Measurements from ENCODE around the gene ADIPOR1. TPM values are rescaled to one million over a fixed set of nuclear protein-coding genes. Genes with fewer than 3 reads are reported as not detected.

The ADIPOR1 gene
- total and polyA plus RNA-seq, 9 donors, result 39.7 to 119 (median 49.7) TPM

GRCh38 chr1:202968351-202968750, 10.2 kb upstream of the ADIPOR1 start:
- no peak for DNase-seq
- 63 to 75% (median 75%) methylated on average over 3 of the region's 3 CpGs for WGBS, 3 donors
- peaks cover 5% of the 10 kb centered on the region for H3K4me1 ChIP-seq (ENCODE audit: insufficient read depth)
- no peaks in the 10 kb centered on the region for H3K9me3 ChIP-seq
- H3K27me3 ChIP-seq, result no peaks in the 10 kb centered on the region
- no peak overlapping the region for H3K27ac ChIP-seq
- H3K36me3 ChIP-seq, result no peaks in the 10 kb centered on the region
- no peak for TF ChIP-seq EP300 (IDR thresholded peaks at IDR 0.05)
- no peak for TF ChIP-seq POLR2A (IDR thresholded peaks at IDR 0.05)
- no peak for TF ChIP-seq CTCF (IDR thresholded peaks at IDR 0.05)
- intact Hi-C loops (cut with DNase I), result no loop called here
- H3K4me3 ChIP-seq, result no peak overlapping the region

GRCh38 chr1:202967684-202968281, 9.7 kb upstream of the ADIPOR1 start:
- WGBS, 3 donors, result 2 to 3% (median 3%) methylated on average over 21 of the region's 21 CpGs
- Histone ChIP-seq H3K4me1 (ENCODE audit: insufficient read depth) (peaks cover 5% of the 10 kb centered on the region), H3K27ac (peak overlapping the region; percentile 84 to 97), H3K36me3 (no peaks in the 10 kb centered on the region), H3K27me3 (no peaks in the 10 kb centered on the region), H3K4me3 (peak overlapping the region; percentile 79), H3K9me3 (no peaks in the 10 kb centered on the region)
- TF ChIP-seq CTCF (IDR thresholded peaks at IDR 0.05), result no peak
- TF ChIP-seq EP300 (IDR thresholded peaks at IDR 0.05), result no peak
- TF ChIP-seq POLR2A (IDR thresholded peaks at IDR 0.05), result no peak
- intact Hi-C loops (cut with DNase I), result no loop called here
- DNase-seq, result no peak

- H3K4me3 ChIP-seq, result peak overlapping the region; percentile 79
- intact Hi-C loops (cut with DNase I), result no loop called here
- peak overlapping the region; percentile 84 to 97 for H3K27ac ChIP-seq
- TF ChIP-seq EP300 (IDR thresholded peaks at IDR 0.05) (no peak), POLR2A (IDR thresholded peaks at IDR 0.05) (no peak), CTCF (IDR thresholded peaks at IDR 0.05) (no peak)
- no peaks in the 10 kb centered on the region for H3K9me3 ChIP-seq
- whole genome bisulfite sequencing, 3 donors, result 35 to 41% (median 41%) methylated on average over 17 to 18 of the region's 18 CpGs
- H3K36me3 ChIP-seq, result no peaks in the 10 kb centered on the region
- DNase-seq, result peak in 1 of 5 donors; percentile 23
- H3K4me1 ChIP-seq (ENCODE audit: insufficient read depth), result peaks cover 5% of the 10 kb centered on the region
- H3K27me3 ChIP-seq, result no peaks in the 10 kb centered on the region
Observed at GRCh38 chr1:202966006-202966898, 8.1 kb upstream of the ADIPOR1 start.

- Histone ChIP-seq H3K4me1 (ENCODE audit: insufficient read depth) (peaks cover 5% of the 10 kb centered on the region), H3K27ac (no peak overlapping the region), H3K36me3 (no peaks in the 10 kb centered on the region), H3K27me3 (no peaks in the 10 kb centered on the region), H3K9me3 (no peaks in the 10 kb centered on the region), H3K4me3 (no peak overlapping the region)
- DNase-seq, result no peak
- 79 to 90% (median 85%) methylated on average over 3 of the region's 3 CpGs for WGBS, 3 donors
- TF ChIP-seq POLR2A (IDR thresholded peaks at IDR 0.05) (no peak), EP300 (IDR thresholded peaks at IDR 0.05) (no peak), CTCF (IDR thresholded peaks at IDR 0.05) (no peak)
- intact Hi-C loops (cut with DNase I), result no loop called here
Observed at GRCh38 chr1:202965422-202965821, 7.3 kb upstream of the ADIPOR1 start.

Data from ovary (tissue), 9 donors.